Tibial nerve (tissue), 4 donors: ENCODE results near the gene KIAA1217. TPM values are rescaled to one million over a fixed set of nuclear protein-coding genes. Genes with fewer than 3 reads are reported as not detected.
A peak's percentile ranks its signal among the peaks of the same experiment; 100 is the strongest.
"Not testable (repeated sequence)": the region's sequence is repeated elsewhere in the genome, so short reads cannot be mapped to it uniquely, and the experiment has no call there.

Source experiments
- DNase-seq, 2 donors: peaks; one replicate each; pipeline ENCODE4 v3.0.0-alpha.2; 2019; ENCODE audit warnings: low spot score in 2 of 2
- H3K27ac ChIP-seq, 4 donors: fragments of 200-600 bp; sonication (generic) in 3 of 4; one replicate each; pipeline ENCODE4 v1.5.1; 2017 to 2019; ENCODE audit warnings: mild to moderate bottlenecking in 1 of 4
- H3K27me3 ChIP-seq, 2 donors: fragments of 200-600 bp; sonication (generic) in 1 of 2; one replicate each; pipeline versions ENCODE4 v1.5.1 to v1.6.0; 2017 to 2019
- H3K36me3 ChIP-seq, 3 donors: fragments of 200-600 bp; sonication (generic); one replicate each; pipeline ENCODE4 v1.5.1; 2018 to 2019
- H3K4me1 ChIP-seq, 4 donors: fragments of 200-600 bp; sonication (generic) in 3 of 4; one replicate each; pipeline ENCODE4 v1.5.1; 2017 to 2019
- H3K4me3 ChIP-seq, 4 donors: fragments of 200-600 bp; sonication (generic) in 3 of 4; one replicate each; pipeline ENCODE4 v1.5.1; 2017 to 2019; ENCODE audit warnings: mild to moderate bottlenecking in 1 of 4, moderate library complexity in 1 of 4
- H3K9me3 ChIP-seq, 4 donors: fragments of 200-600 bp; sonication (generic) in 3 of 4; one replicate each; pipeline ENCODE4 v1.5.1; 2017 to 2019
- EP300 ChIP-seq, 2 donors: sonication (generic); formaldehyde crosslinking; IDR thresholded peaks; one replicate each; pipeline ENCODE4 v1.6.1; 2017; ENCODE audit warnings: antibody characterized with exemption in 2 of 2, mild to moderate bottlenecking in 1 of 2
- POLR2A ChIP-seq, 2 donors: fragments of 450-650 bp; IDR thresholded peaks; one replicate each; pipeline ENCODE4 v1.6.1; 2017; ENCODE audit warnings: antibody characterized with exemption in 2 of 2, mild to moderate bottlenecking in 2 of 2, moderate library complexity in 2 of 2
- WGBS, 2 donors: methylation state at CpG; one replicate each; pipeline ENCODE4 v1.1.5; 2018; 5-methylcytosine and 5-hydroxymethylcytosine counted together
- total RNA-seq, 4 donors: library from RNA; depleted of rRNA; stranded (reverse); fragments of >200 nt; gene quantifications; one replicate each; pipeline ENCODE4 v1.1.0, GENCODE V29; 2016
- TF ChIP-seq, protein P1 (sequence below), 5 experiments: fragments of 200-600 bp in 3 of 5; fragments of 450-650 bp in 2 of 5; sonication (generic) in 3 of 5; IDR thresholded peaks; one replicate each; pipeline ENCODE4 v1.5.1; 2016 to 2019; ENCODE audit warnings: antibody characterized with exemption in 5 of 5, mild to moderate bottlenecking in 3 of 5, moderate library complexity in 2 of 5

Gene KIAA1217
- total RNA-seq, 4 donors from 2014 or later = 38.5 to 88.1 (median 58.3) TPM

- Histone ChIP-seq H3K27me3 (no peaks in the 10 kb centered on the region), H3K4me3 (no peak overlapping the region), H3K36me3 (no peaks in the 10 kb centered on the region), H3K9me3 (no peaks in the 10 kb centered on the region), H3K27ac (peak overlapping the region; percentile 54 to 79 (median 73)), H3K4me1 (peaks cover 0 to 62% (median 11%) of the 10 kb centered on the region in 4 donors)
- TF ChIP-seq POLR2A (IDR thresholded peaks at IDR 0.05) = no peak
- TF ChIP-seq, protein P1, sequence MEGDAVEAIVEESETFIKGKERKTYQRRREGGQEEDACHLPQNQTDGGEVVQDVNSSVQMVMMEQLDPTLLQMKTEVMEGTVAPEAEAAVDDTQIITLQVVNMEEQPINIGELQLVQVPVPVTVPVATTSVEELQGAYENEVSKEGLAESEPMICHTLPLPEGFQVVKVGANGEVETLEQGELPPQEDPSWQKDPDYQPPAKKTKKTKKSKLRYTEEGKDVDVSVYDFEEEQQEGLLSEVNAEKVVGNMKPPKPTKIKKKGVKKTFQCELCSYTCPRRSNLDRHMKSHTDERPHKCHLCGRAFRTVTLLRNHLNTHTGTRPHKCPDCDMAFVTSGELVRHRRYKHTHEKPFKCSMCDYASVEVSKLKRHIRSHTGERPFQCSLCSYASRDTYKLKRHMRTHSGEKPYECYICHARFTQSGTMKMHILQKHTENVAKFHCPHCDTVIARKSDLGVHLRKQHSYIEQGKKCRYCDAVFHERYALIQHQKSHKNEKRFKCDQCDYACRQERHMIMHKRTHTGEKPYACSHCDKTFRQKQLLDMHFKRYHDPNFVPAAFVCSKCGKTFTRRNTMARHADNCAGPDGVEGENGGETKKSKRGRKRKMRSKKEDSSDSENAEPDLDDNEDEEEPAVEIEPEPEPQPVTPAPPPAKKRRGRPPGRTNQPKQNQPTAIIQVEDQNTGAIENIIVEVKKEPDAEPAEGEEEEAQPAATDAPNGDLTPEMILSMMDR (IDR thresholded peaks at IDR 0.05) = no peak
- TF ChIP-seq EP300 (IDR thresholded peaks at IDR 0.05) = no peak
- no peak for DNase-seq
- 87 to 90% methylated on average over 7 of the region's 7 CpGs for WGBS, 2 donors
Observed at GRCh38 chr10:24344695-24345463, 135.9 kb downstream of the KIAA1217 start.

DNA sequence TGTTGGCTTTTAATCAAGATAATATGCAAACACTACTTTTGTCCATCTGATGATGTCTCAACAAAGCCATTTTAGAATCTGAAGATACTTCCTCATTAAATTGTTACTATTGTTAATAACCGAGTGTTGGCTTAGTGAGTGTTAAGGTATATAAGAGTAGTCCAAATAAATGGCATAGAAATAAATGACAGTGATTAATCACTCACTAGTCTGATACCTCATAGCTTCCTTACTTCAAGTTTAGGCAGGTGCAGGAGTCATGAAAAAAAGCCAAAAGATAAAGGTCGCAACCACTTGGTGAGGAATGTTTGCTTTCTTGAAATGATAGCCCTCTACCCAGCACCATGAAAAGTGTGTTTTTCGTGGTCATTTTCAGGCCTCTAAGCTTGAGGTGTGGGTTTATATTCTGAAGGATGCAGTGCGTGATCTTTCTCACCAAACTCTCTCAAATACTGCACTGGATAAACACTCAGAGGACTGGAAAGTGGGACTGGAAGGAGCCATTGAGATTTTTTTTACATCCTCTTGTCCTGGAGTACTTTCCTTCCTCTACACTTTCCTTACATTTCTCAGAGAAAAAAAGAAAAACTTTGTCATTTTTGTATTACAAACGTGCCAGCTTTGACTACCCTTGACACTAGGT lies 138.1 kb downstream of the KIAA1217 start:
- no peak for DNase-seq
- Histone ChIP-seq H3K4me3 (no peak overlapping the region), H3K27me3 (no peaks in the 10 kb centered on the region), H3K4me1 (peaks cover 0 to 65% (median 15%) of the 10 kb centered on the region in 4 donors), H3K36me3 (no peaks in the 10 kb centered on the region), H3K9me3 (no peaks in the 10 kb centered on the region), H3K27ac (peak overlapping the region in 1 of 4 donors; percentile 8)
- TF ChIP-seq POLR2A (IDR thresholded peaks at IDR 0.05) (no peak), EP300 (IDR thresholded peaks at IDR 0.05) (no peak)
- TF ChIP-seq, protein P1 (IDR thresholded peaks at IDR 0.05) = no peak
- 84 to 85% methylated on average over 5 of the region's 5 CpGs for WGBS, 2 donors

DNA sequence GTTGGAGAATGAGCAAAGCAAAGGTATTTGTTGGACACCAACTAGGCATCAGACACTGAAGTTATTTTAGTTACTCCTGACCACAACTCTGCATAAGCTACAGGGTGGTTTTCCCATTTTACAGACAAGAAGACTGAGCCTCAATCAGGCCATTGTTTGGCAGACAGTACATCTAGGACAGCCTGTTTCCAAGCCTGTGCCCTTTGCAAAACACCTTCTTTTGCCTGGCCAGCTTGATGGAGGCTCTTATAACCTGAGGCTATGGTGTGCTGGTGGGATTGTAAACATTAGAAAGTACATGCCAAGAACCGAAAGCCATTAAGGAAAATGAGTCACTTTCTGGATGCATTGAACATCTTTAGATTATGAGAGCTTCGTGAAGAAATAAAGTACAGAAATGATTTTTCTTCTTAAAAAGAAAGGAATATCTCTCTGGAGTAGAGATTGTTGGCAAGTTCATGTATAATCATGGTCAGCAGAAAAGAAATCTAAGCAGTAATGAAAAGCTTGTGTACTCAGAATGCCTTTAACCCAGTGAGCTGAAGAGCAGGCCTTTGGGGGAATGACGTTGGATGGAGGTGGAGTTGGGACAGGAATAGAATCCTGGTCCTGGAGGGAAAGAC lies 140.6 kb downstream of the KIAA1217 start:
- Histone ChIP-seq H3K27ac (peak overlapping the region in 2 of 4 donors; percentile 66 to 73), H3K27me3 (no peaks in the 10 kb centered on the region), H3K4me3 (no peak overlapping the region), H3K36me3 (no peaks in the 10 kb centered on the region), H3K4me1 (peaks cover 2 to 62% (median 20%) of the 10 kb centered on the region in 4 donors), H3K9me3 (no peaks in the 10 kb centered on the region)
- no peak for TF ChIP-seq POLR2A (IDR thresholded peaks at IDR 0.05)
- TF ChIP-seq, protein P1 (IDR thresholded peaks at IDR 0.05) = no peak
- TF ChIP-seq EP300 (IDR thresholded peaks at IDR 0.05) = no peak
- 42 to 44% methylated on average over 3 of the region's 3 CpGs for WGBS, 2 donors
- DNase-seq = no peak

- Histone ChIP-seq H3K27me3 (no peaks in the 10 kb centered on the region), H3K36me3 (no peaks in the 10 kb centered on the region), H3K4me3 (no peak overlapping the region), H3K4me1 (peaks cover 0 to 59% (median 16%) of the 10 kb centered on the region in 4 donors), H3K27ac (peak overlapping the region in 2 of 4 donors; percentile 66 to 73), H3K9me3 (no peaks in the 10 kb centered on the region)
- TF ChIP-seq, protein P1 (IDR thresholded peaks at IDR 0.05) = no peak
- TF ChIP-seq POLR2A (IDR thresholded peaks at IDR 0.05) = no peak
- TF ChIP-seq EP300 (IDR thresholded peaks at IDR 0.05) = no peak
- no peak for DNase-seq
- 54 to 60% methylated on average over 9 of the region's 9 CpGs for WGBS, 2 donors
Observed at GRCh38 chr10:24350070-24350921, 141.4 kb downstream of the KIAA1217 start.

GRCh38 chr10:24350922-24351225 lies 141.9 kb downstream of the KIAA1217 start:
- H3K27me3 ChIP-seq, H3K9me3 ChIP-seq, H3K36me3 ChIP-seq, H3K4me3 ChIP-seq, DNase-seq: not testable (repeated sequence)
- H3K4me1 ChIP-seq = peaks cover 0 to 56% (median 15%) of the 10 kb centered on the region in 4 donors
- WGBS, 2 donors = 87 to 92% methylated on average over 7 of the region's 7 CpGs
- H3K27ac ChIP-seq = peak overlapping the region in 2 of 4 donors; percentile 25 to 66
